ENCODE data around the gene AAK1.

The AAK1 gene

GRCh38 chr2:69483024-69483423 lies 160.5 kb downstream of the AAK1 start:
- no peak for TF ChIP-seq CTCF (IDR thresholded peaks at IDR 0.05)

GRCh38 chr2:69482471-69482870 lies 161.1 kb downstream of the AAK1 start:
- no peak for TF ChIP-seq CTCF (IDR thresholded peaks at IDR 0.05)

GRCh38 chr2:69481421-69481820 lies 162.1 kb downstream of the AAK1 start:
- no peak for TF ChIP-seq CTCF (IDR thresholded peaks at IDR 0.05)

DNA sequence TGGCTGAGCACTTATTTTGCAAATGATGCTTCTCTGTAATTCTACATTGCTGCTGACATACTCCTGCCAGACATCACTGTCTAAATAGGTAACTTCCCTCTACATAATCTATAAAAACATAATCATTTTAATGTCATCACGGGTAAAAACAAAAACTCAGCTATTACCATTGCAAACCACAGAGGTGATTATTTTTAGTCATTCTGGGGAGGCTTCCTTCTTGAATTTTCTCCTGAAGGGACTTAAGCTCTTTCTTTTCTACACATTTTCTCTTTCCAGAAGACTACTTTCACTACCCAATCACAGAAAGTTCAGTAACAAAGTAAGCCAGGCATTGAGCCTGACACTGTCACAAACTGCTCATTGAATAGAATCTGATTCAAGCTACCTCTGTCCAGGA lies 165.9 kb downstream of the AAK1 start:
- no peak for TF ChIP-seq CTCF (IDR thresholded peaks at IDR 0.05)

GRCh38 chr2:69474688-69475087 lies 168.9 kb downstream of the AAK1 start:
- no peak for TF ChIP-seq CTCF (IDR thresholded peaks at IDR 0.05)

GRCh38 chr2:69471793-69472192 lies 171.7 kb downstream of the AAK1 start:
- TF ChIP-seq CTCF (IDR thresholded peaks at IDR 0.05) = no peak

GRCh38 chr2:69470911-69471310 lies 172.6 kb downstream of the AAK1 start:
- TF ChIP-seq CTCF (IDR thresholded peaks at IDR 0.05) = no peak

GRCh38 chr2:69469784-69470183 lies 173.8 kb downstream of the AAK1 start:
- TF ChIP-seq CTCF (IDR thresholded peaks at IDR 0.05) = no peak

All from LNCAP (cell line).